Esophagus muscularis mucosa (tissue), 3 donors: ENCODE measurements around the gene DSCAML1.

Source experiments
- POLR2AphosphoS5 ChIP-seq, 2 donors: sonication (generic); formaldehyde crosslinking; IDR thresholded peaks; one replicate each; pipeline ENCODE4 v1.6.1; 2017; ENCODE audit warnings: antibody characterized with exemption in 2 of 2
- TF ChIP-seq, protein P1 (sequence below), 3 experiments: fragments of 200-600 bp in 2 of 3; fragments of 450-650 bp in 1 of 3; sonication (generic) in 2 of 3; IDR thresholded peaks; one replicate each; pipeline ENCODE4 v1.5.1; 2017 to 2019; ENCODE audit warnings: antibody characterized with exemption in 3 of 3, mild to moderate bottlenecking in 2 of 3, moderate library complexity in 1 of 3

DNA sequence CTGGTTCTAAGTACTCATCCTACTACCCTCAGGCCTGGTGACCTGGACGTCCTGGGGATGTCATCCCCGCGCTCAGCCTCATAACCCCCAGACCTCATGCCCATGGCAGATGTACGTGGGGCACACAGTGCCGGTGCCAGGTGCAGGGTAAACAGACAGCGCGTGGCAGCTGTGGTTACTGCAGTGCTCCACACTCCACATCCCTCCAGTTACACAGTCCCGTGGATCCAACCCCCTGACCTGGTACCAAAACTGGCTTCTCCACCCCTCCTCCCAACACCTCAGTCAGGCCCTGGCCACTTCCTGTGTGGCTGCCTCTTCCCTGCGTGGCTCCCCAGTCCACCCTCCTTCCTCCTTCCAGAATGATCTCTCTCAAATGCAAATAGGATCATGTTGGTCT, 95.2 kb downstream of the DSCAML1 start:
- TF ChIP-seq, protein P1, sequence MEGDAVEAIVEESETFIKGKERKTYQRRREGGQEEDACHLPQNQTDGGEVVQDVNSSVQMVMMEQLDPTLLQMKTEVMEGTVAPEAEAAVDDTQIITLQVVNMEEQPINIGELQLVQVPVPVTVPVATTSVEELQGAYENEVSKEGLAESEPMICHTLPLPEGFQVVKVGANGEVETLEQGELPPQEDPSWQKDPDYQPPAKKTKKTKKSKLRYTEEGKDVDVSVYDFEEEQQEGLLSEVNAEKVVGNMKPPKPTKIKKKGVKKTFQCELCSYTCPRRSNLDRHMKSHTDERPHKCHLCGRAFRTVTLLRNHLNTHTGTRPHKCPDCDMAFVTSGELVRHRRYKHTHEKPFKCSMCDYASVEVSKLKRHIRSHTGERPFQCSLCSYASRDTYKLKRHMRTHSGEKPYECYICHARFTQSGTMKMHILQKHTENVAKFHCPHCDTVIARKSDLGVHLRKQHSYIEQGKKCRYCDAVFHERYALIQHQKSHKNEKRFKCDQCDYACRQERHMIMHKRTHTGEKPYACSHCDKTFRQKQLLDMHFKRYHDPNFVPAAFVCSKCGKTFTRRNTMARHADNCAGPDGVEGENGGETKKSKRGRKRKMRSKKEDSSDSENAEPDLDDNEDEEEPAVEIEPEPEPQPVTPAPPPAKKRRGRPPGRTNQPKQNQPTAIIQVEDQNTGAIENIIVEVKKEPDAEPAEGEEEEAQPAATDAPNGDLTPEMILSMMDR (IDR thresholded peaks at IDR 0.05) = no peak
- no peak for TF ChIP-seq POLR2AphosphoS5 (IDR thresholded peaks at IDR 0.05)
